ENCODE results near the gene ARHGAP26.

GRCh38 chr5:143243103-143243502 lies 472.9 kb downstream of the ARHGAP26 start:
- TF ChIP-seq POLR2A (IDR thresholded peaks at IDR 0.05): no peak
- TF ChIP-seq, protein P1, sequence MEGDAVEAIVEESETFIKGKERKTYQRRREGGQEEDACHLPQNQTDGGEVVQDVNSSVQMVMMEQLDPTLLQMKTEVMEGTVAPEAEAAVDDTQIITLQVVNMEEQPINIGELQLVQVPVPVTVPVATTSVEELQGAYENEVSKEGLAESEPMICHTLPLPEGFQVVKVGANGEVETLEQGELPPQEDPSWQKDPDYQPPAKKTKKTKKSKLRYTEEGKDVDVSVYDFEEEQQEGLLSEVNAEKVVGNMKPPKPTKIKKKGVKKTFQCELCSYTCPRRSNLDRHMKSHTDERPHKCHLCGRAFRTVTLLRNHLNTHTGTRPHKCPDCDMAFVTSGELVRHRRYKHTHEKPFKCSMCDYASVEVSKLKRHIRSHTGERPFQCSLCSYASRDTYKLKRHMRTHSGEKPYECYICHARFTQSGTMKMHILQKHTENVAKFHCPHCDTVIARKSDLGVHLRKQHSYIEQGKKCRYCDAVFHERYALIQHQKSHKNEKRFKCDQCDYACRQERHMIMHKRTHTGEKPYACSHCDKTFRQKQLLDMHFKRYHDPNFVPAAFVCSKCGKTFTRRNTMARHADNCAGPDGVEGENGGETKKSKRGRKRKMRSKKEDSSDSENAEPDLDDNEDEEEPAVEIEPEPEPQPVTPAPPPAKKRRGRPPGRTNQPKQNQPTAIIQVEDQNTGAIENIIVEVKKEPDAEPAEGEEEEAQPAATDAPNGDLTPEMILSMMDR (IDR thresholded peaks at IDR 0.05): no peak
